Kidney glomerular epithelial cell (primary cell): ENCODE results near the gene ACSL3.

Source experiments
- DNase-seq: peaks from one replicate; lab custom pipeline; 2025; lab: John Stamatoyannopoulos, UW

ACSL3 gene

GRCh38 chr2:222942561-222942960, 81.7 kb downstream of the ACSL3 start:
- no peak for DNase-seq

- DNase-seq: no peak
Observed at GRCh38 chr2:222942977-222943376, 82.1 kb downstream of the ACSL3 start.

- no peak for DNase-seq
Observed at GRCh38 chr2:222943820-222944219, 83.0 kb downstream of the ACSL3 start.

- no peak for DNase-seq
Observed at GRCh38 chr2:222944552-222944951, 83.7 kb downstream of the ACSL3 start.

- DNase-seq: no peak
Observed at GRCh38 chr2:222944971-222945740, 84.3 kb downstream of the ACSL3 start.

GRCh38 chr2:222945887-222946286, 85.1 kb downstream of the ACSL3 start:
- no peak for DNase-seq

- DNase-seq: no peak
Observed at GRCh38 chr2:222946700-222947287, 86.0 kb downstream of the ACSL3 start.

- no peak for DNase-seq
Observed at GRCh38 chr2:222949073-222949472, 88.2 kb downstream of the ACSL3 start.

GRCh38 chr2:222949690-222950323, 89.0 kb downstream of the ACSL3 start:
- no peak for DNase-seq

GRCh38 chr2:222950638-222951285, 89.9 kb downstream of the ACSL3 start:
- DNase-seq: peak; percentile 81

GRCh38 chr2:222952204-222952603, 91.4 kb downstream of the ACSL3 start:
- no peak for DNase-seq

- no peak for DNase-seq
Observed at GRCh38 chr2:222955008-222955407, 94.2 kb downstream of the ACSL3 start.

GRCh38 chr2:222959358-222959757, 98.5 kb downstream of the ACSL3 start:
- peak; percentile 93 for DNase-seq

GRCh38 chr2:222960126-222960525, 99.3 kb downstream of the ACSL3 start:
- peak; percentile 53 for DNase-seq

- no peak for DNase-seq
Observed at GRCh38 chr2:222963641-222964040, 102.8 kb downstream of the ACSL3 start.

- DNase-seq: no peak
Observed at GRCh38 chr2:222964376-222965031, 103.7 kb downstream of the ACSL3 start.

- DNase-seq: no peak
Observed at GRCh38 chr2:222965555-222965954, 104.7 kb downstream of the ACSL3 start.

- no peak for DNase-seq
Observed at GRCh38 chr2:222968550-222969155, 107.8 kb downstream of the ACSL3 start.

- no peak for DNase-seq
Observed at GRCh38 chr2:222969491-222969890, 108.7 kb downstream of the ACSL3 start.

GRCh38 chr2:222972420-222972819, 111.6 kb downstream of the ACSL3 start:
- DNase-seq: no peak

- DNase-seq: no peak
Observed at GRCh38 chr2:222973237-222973636, 112.4 kb downstream of the ACSL3 start.

- no peak for DNase-seq
Observed at GRCh38 chr2:222973733-222974132, 112.9 kb downstream of the ACSL3 start.
